ENCODE data around the gene QTRT2.

QTRT2 gene

GRCh38 chr3:114079761-114080160, 23.2 kb downstream of the QTRT2 start:
- DNase-seq: no peak

- DNase-seq: no peak
Measured at GRCh38 chr3:114080201-114080600, 23.7 kb downstream of the QTRT2 start.

GRCh38 chr3:114081037-114081436, 24.5 kb downstream of the QTRT2 start:
- peak; percentile 74 for DNase-seq

- no peak for DNase-seq
Measured at GRCh38 chr3:114083112-114083511, 26.6 kb downstream of the QTRT2 start.

GRCh38 chr3:114086356-114086755, 29.8 kb downstream of the QTRT2 start:
- no peak for DNase-seq

- DNase-seq: no peak
Measured at GRCh38 chr3:114089675-114090074, 33.1 kb downstream of the QTRT2 start.

- peak; percentile 23 for DNase-seq
Measured at GRCh38 chr3:114092151-114093015, 35.8 kb downstream of the QTRT2 start.

- DNase-seq: no peak
Measured at GRCh38 chr3:114093016-114093380, 36.5 kb downstream of the QTRT2 start.

- DNase-seq: peak; percentile 84
Measured at GRCh38 chr3:114093596-114093995, 37.1 kb downstream of the QTRT2 start.

GRCh38 chr3:114095796-114096195, 39.3 kb downstream of the QTRT2 start:
- no peak for DNase-seq

- DNase-seq: no peak
Measured at GRCh38 chr3:114101101-114101500, 44.6 kb downstream of the QTRT2 start.

- no peak for DNase-seq
Measured at GRCh38 chr3:114103181-114103580, 46.6 kb downstream of the QTRT2 start.

- no peak for DNase-seq
Measured at GRCh38 chr3:114103858-114104257, 47.3 kb downstream of the QTRT2 start.

- DNase-seq: no peak
Measured at GRCh38 chr3:114104414-114104813, 47.9 kb downstream of the QTRT2 start.

GRCh38 chr3:114108137-114108536, 51.6 kb downstream of the QTRT2 start:
- DNase-seq: no peak

GRCh38 chr3:114110439-114110838, 53.9 kb downstream of the QTRT2 start:
- DNase-seq: no peak

GRCh38 chr3:114111060-114111770, 54.7 kb downstream of the QTRT2 start:
- no peak for DNase-seq

GRCh38 chr3:114112696-114113095, 56.2 kb downstream of the QTRT2 start:
- DNase-seq: peak; percentile 83

GRCh38 chr3:114114719-114115118, 58.2 kb downstream of the QTRT2 start:
- DNase-seq: peak; percentile 22

- DNase-seq: peak; percentile 87
Measured at GRCh38 chr3:114115143-114115542, 58.6 kb downstream of the QTRT2 start.

- DNase-seq: peak; percentile 39
Measured at GRCh38 chr3:114119776-114120175, 63.2 kb downstream of the QTRT2 start.

GRCh38 chr3:114120211-114120610, 63.7 kb downstream of the QTRT2 start:
- DNase-seq: no peak

- peak; percentile 55 for DNase-seq
Measured at GRCh38 chr3:114122027-114122709, 65.6 kb downstream of the QTRT2 start.

GRCh38 chr3:114126461-114126860, 69.9 kb downstream of the QTRT2 start:
- no peak for DNase-seq

All from fibroblast of skin of right biceps (primary cell).